HG03045 (cell line): ENCODE data around the gene JAK1.
A peak's percentile ranks its signal among the peaks of the same experiment; 100 is the strongest.
"Not testable (repeated sequence)": the region's sequence is repeated elsewhere in the genome, so short reads cannot be mapped to it uniquely, and the experiment has no call there.

ENCODE experiments used
- ATAC-seq: cut with Tn5 transposase; IDR thresholded peaks from one replicate; pipeline ENCODE4 v1.9.1; 2021; ENCODE audit warnings: mild to moderate bottlenecking, moderate library complexity; ENCODE audit not compliant: unreplicated experiment

The JAK1 gene

DNA sequence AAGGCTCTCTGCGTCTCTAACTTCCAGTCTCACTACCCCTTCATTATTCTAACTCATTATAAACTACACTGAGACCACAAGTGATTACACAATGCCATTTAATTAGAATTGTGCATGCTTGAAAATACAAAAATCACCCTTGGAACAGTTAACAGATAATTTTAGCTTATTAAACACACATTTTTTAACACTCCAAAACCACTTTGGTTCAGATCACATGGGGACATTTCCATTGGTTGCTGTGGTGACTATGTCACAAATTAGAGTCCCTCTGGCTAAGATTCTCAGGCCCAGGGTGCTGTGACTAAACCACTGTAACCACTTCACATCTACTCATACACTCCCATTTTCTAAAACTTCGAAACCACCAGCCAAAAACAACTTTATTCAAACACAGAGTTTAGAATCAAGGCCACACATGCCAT is 43.0 kb downstream of the JAK1 start:
- ATAC-seq = no peak

DNA sequence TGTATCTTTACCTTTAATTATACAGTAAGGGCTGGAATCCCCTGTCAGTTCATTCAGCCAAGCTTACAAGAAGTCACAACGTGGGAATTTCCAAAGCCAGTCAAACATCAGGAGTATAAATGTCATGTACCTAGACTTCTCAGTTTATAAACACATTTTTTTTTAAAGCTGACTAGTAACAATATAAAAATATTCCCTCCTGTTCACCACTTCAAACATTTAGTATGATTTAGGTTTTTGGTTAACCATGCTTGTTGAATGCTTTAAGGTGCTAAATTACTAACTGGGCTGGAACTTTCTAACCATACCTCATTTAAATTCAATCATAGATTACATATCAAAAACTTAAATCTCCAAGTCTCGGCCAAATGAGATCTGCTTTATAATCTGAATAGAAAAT is 44.0 kb downstream of the JAK1 start:
- ATAC-seq = no peak

DNA sequence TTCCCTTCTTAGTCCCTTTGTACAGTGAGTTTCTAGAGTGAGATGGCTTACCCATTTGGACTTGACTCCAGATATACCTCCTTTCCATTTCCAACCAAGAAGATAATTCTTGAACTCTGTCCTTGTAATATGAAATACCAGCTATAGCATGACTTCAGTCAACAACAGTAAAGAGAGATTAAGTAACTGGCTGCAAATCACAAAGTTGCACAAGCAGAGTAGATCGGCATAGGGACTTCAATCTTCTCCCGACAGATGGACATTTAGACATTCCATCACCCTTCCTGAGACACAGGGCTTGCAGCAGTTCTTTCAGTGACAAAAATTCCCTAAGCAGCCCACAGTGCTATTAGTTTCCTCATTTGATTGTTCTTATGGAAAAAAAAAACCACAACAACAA is 44.6 kb downstream of the JAK1 start:
- no peak for ATAC-seq

DNA sequence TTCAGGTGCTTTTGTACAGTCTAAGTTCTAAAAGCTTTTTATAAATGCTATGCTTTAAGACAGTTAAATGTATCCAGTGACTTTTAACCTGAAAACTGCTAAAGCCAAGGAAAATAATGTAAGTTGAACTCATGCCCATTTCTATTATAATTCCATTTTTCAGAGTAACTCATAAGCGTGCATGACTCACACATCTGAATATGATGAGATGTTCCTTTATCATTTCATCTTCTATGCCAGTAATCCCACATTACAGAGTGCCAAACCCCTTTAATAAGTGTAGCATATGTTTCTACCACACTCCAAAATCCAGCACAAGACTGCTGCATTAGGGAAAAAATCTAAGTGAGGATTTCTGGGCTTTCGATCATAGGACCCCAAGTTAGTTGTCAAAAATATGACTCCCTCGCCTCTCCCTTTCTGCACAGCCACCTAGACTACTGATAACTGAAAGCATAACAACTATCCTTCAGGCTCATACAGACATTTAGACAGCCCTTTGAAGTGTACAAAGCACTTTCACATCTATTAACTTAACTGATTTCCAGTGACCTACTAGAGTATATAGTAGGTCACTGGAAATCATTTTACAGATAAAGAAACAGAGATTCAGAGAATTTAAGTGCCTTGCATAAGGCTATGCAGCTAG is 45.3 kb downstream of the JAK1 start:
- ATAC-seq = no peak

DNA sequence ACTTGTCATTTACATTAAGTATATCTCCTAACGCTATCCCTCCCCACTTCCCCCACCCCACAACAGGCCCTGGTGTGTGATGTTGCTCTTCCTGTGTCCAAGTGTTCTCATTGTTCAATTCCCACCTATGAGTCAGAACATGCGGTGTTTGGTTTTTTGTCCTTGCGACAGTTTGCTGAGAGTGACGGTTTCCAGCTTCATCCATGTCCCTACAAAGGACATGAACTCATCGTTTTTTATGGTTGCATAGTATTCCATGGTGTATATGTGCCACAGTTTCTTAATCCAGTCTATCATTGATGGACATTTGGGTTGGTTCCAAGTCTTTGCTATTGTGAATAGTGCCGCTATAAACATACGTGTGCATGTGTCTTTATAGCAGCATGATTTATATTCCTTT is 47.2 kb downstream of the JAK1 start:
- ATAC-seq = not testable (repeated sequence)

DNA sequence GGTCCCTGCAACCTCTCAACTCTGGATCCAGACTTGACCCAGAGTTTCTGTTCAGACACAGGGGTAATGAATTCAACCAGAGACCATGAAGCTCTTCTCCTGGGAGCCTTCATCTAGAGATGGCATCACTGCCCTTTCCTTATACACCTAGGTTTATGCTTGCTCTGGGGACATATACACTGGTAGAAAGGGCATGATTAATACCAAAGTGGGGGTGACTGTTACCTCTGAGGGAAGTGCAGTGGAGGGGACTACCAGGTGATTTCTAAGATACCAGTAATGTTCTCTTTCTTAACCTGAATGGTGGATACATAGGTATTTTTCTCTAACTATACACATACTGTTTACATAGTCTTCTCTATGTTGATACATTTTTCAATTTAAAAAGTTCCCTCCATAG is 48.4 kb downstream of the JAK1 start:
- ATAC-seq = no peak

DNA sequence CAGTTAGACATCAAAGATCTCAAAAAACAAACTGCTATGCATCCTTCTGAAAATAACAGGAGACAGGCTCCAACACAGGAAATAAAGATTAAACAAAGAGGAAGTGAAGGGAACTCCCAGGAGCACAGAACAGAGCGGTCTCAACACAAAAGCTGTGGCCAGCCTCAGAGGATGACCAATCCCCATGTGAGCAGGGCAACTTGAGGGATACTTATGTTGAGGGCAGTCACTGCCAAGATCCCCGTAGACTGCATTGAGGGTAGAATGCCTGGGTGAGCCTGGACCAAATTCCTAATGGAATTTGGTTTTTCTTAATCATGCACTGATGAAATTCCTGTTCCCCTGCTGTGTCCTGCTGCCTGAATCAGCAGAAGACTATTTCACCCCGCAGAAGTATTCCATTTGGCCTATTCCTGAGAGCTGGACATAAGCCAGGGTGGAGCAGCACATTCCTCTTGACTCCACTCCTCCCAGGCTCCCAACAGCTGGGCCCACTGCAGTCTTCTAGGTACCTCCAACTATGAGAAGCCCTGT is 49.0 kb downstream of the JAK1 start:
- no peak for ATAC-seq

DNA sequence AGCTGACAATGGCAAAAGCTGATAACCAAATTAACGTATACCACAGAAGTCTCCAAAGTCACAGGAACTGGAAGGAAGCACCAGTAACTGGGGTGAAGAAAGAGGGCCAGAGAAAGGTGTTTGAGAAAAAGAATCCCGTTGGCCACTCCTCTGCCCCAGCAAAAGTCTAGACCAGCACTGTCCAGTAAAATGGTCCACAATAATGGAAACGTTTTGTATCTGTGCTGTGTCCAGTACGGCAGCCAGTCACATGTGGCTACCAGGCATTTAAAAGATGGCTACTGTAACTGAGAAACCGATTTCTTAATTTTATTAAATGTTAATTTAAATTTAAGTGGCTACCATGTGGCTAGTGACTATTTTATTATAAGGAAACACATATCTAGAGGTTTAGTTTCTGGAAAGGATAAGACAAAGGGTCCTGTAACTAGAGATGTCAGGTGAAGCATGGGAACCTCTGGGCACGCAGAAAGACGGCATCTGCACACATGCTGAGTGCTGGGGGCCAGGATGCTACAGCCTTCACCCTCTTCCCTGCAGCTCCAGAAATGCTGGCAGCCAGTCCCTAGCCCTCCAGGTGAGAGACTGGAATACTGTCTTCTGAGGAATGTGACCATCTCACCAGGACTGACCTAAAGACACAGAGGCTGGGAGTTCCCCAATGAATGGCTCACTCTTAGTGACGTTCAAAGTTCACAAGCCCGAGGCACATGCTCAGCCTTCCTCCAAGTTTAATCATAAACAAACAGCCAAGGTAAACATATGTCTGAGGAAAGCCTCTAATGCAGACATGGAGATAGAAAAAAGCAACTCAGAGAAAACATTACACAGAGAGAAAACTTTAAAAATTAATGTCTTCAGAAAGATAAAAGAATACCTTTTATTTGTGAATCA is 50.7 kb downstream of the JAK1 start:
- ATAC-seq = no peak

DNA sequence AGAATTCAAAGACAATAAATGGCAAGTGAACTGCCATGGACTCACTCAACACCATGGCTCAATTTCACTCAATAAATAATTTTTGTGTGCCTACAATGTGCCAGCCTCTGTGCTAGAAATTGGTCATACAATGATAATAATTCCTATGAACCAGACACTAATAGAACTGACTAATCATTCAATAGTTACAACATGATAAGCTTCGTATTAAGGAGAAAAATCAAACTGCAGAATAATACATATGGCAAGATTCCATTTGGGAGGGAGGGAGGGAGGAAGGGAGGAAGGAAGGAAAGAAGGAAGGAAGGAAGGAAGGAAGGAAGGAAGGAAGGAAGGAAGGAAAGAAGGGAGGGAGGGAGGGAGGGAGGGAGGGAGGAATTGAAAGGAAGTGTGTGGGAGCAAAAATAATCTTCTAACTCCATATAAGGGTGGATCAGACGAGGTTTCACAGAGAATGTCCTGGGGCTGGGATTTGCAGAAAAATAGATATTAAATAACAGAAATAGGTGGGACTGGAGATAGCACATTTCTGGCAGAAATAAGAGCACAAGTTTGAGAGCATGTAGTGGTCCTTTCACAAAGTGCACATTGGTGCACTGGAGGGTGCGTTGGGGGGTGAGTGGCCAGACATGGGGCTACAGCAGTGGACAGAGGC is 52.9 kb downstream of the JAK1 start:
- ATAC-seq = no peak

DNA sequence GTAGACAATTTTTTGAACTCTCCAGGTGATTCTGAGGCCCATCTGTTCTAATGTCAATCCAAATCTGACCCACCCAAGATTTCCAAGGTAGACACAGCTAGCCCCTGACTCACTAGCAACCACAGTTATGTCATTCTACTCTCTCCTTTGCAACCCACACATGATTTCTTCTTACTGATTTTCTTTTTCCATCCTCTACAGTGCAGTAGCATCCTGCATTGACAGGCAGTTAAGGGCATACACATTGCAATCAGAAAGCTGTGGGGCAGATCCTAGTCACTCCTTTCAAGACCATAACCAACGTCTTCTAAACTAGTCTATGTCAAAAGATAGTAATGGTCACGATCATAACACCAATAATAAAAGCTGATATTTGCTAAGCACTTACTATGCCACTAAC is 54.2 kb downstream of the JAK1 start:
- no peak for ATAC-seq

DNA sequence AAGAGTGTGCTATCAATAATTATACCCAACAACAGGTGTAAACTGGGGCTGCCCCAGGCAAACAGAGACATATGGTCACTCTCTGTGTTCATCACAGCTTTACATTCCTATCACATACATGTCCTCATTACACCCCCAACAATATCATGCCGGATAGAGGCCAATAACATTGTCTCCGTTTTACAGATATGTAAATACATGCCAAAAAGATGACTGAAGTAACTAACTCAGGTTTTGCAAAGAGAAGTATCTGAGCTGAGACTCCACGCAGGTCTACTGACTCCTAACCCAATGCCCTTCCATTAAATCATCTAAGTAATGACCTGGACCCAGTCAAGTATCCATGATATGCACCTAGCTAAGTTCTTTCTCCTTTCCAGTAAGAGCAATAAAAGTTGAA is 55.0 kb downstream of the JAK1 start:
- no peak for ATAC-seq

DNA sequence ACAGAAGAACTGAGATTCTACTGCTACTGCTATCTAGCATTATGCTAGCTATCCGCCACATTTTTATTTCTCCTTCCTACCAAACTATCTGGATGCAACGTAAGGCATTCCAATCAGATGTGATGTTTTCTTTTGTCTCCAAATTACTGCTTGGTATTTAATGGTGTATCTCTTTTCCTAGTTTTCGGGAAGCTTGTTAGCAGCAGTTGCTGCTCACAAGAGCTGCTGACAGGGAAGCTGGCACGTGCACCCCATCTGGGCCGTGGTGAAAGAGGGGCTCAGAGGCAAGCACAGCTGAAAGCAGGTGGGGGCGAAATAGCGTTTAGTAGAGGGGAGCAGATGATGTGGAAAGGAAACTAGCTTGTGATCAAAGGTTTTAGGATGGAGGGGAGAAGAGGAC is 57.3 kb downstream of the JAK1 start:
- ATAC-seq = no peak

DNA sequence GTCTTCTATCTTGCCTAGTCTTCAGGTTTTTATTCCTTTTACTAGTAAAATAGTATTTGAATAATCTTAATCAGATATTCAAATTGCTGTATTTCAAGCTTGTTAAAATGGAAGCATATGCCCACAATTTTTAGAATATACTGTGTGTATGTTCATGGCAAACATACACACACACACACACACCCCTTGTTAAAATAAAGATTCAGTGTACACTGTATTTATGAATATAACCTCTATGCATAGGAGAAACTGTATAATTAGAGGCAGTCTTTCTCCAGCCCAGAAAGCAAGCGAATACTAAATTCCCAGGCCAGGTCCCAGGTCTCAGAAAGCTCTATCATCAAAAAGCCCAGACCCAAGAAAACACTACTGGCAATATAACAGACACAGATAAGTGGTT is 57.8 kb downstream of the JAK1 start:
- no peak for ATAC-seq

DNA sequence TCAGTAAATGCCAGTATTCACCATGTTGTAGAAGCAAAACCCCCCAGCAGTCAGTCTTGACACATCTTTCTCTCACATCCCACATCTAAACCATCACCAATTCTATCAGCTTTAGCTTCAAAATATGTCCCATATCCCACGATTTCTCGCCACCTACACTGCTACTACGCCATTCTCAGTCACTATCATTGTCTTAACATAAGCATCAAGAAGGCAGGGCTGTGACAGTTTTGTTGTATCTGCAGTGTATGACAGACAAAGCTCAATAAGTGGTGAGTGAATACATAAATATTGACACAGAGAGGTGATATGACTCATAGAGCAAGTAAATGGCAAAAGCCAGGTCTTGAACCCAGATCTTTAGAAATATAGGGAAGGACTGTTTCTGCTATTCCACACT is 59.9 kb downstream of the JAK1 start:
- ATAC-seq = no peak

DNA sequence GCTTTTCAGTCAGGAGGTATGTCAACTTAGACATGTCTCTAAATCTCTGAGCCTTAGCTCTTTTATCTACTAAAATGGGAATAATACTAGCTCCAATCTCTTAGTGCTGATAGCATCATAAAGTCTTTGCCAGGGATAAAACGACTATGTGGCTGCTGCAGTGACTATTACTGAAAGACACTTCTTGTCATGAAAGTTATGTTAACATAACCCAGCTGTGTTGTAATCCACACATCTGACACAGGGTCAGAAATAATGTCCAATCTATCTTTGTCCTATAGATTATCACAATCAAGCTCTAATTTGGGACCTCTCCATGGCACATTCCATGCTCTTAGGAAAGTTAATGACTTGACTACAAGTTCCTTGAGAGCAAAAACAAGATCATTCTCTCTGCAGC is 62.8 kb downstream of the JAK1 start:
- ATAC-seq = no peak

DNA sequence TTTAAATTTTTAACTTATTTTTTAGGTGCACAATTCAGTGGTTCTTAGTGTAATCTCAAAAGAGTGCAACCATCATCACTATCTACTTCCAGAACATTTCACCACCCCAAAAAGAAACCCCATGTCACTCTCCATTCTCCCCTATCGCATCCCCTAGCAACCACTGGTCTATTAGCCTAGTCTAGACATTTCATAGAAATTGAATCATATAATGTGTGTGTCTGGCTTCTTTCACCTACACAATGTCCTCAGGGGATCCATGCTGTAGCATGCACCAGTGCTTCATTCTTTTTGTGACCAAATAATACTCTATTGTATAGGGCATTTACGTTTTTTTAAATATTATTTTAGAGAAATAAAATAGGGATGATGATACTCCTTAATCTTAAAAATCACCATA is 64.7 kb downstream of the JAK1 start:
- no peak for ATAC-seq

DNA sequence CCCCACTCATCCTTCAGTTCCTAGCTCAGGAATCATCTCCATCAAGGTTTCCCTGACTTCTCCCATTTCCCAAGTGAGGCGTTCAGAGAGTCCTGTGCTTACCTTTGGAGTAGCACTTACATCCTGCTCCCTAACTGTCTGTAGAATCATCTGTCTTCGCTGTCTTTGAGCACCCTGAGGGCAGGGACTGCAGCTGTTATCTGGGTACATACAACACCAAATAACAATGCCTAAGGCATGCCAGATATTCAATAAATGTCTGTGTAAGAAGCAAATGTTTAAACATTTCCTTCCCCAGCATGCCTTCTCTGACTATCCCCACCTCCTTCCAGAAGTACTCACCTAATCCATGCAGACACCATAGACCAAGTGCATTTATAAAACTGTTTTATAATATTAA is 65.4 kb downstream of the JAK1 start:
- ATAC-seq = no peak

DNA sequence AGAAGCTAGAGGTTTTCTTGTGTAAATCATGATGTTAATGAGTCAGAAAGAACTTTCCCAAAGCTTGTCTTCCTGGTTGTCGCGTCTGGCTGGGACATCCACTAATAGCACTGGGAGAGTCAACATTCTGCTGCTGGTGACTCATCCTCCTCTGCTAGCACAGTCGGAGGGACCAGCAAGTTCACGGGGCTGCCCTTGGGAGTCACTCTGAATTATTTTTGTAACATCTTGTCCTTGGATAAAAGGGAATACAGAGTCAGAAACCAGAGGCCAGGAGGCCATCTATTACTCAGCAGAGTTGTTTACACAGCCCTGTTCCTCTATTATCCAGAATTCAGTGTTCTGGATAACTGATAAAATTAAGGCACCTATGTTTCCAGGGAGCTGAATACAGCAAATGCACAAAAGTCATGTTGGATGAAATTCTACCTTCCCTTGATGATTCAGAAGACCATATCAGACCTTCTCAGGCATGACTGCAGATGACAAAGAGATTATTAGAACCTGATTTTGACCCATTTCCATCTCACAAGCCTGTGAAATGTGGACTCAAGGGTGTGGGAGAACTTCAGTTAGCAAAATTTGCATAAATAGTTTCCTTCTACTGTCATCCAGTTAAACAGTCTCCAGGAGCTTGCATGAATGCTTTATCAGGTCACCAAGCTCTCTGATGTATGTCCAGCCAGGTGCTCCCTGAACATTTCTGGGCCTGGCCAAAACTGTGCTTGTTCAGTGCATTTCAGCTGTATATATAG is 68.1 kb downstream of the JAK1 start:
- ATAC-seq = peak; percentile 66

DNA sequence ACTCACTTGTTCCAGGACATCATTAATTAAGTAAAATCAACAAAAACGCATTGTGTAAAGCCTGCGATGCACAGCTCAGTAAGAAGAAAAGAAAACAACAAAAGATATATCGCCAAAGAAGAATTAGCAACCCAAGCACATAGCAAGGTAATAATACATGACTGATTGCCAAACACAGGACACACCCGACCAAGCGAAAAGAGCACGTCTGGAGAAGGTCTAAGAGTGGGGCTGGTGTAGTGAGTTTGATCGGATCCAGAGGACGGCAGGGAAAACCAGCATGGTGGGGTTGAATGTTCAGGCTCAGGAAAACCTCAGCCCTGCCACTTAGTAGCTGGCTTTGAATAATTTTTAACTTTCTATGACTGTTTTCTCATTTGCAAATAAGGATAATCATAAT is 69.8 kb downstream of the JAK1 start:
- ATAC-seq = no peak

DNA sequence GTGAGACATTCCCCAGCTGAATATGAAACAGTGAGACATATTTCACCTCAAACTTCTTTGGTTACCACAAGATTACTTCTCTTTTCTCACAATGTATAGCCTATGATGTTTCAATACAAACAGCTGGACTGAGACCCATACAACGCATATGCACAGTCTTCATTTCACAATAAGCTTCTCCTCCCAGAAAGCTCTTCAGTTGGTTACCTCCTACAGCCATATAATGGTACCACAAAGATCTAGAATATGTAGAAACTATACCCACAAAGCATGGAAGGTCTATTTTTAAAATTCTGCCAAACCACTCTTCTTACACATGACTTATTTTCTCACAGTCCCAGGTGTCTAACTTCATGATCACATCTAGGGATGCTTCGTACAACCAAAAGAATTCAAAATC is 70.8 kb downstream of the JAK1 start:
- peak; percentile 63 for ATAC-seq
